Fibroblast of skin of left biceps (primary cell): ENCODE data around the gene HORMAD1.
A peak's percentile ranks its signal among the peaks of the same experiment; 100 is the strongest.
"Not testable (repeated sequence)": the region's sequence is repeated elsewhere in the genome, so short reads cannot be mapped to it uniquely, and the experiment has no call there.

Experiments used
- DNase-seq, 2 experiments: peaks; one replicate each; pipeline ENCODE4 v3.0.0-alpha.2; 2013; ENCODE audit warnings: low read depth in 2 of 2

Gene HORMAD1

DNA sequence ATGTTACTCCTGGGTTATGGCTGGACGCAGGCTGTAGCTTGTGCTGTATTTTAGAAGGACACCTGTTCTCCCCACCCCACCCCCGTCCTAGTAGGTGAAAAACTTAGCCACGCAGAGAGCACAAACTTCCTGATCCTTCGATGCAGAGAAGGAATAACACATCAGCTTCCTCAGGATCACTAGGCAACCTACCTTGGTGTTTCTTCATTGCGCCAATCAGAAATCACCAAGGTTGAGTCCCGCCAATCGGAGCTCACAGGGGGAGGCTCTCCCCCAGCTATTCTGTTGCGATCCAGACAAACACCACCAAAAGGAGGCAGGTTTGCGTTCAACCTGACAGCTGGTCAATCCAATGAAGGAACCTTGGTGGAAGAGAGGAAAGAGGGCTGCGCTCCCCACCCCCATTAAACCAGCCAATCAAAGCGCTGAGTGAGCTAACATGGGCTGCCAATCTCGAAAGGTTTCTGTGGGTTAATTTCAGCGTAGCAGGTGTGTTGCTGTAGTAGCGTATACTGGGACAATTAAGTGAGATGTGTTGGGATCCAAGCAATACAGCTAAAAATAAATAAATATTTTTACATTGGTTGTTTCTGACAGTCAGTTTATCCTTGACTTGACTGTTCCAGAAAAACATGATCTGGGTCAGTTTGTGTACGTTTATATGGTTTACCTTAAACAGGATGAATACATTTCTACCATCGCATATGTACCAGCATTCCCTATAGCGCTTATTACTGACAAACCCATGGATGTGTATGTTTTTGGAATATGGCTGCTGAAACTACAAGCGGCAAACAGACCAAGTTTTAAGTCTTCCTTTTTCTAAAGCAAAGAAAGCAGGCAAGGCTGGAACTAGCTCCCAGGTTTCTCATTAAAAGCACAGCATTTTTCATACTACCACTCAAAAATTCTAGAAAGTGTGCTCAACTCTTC lies 23.4 kb downstream of the HORMAD1 start, which contains the start of gene GOLPH3L:
GOLPH3L (minus strand) TSS at position 160 of the 933 bp plus-strand sequence. CDS start 2,316 bp downstream, outside the sequence.
- peak; percentile 95 for DNase-seq

DNA sequence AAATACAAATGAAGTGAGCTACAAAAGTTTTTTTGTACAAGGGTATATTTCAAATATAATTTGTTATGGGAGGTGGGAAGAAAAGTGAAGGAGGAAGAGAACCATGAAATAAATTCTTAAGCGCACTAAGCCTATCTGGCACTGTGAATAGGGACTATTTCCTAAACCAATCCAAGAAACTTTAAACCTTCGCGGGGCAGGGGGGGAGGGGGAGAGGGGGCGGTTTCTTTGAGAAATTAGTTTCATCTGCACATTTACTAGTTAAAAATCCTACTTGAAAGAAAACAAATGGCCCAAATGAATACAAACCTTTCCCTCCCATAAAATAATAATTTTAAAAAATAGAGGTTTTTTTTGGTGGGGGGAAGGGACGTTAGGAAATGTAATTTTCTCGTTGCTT lies 24.1 kb downstream of the HORMAD1 start:
- DNase-seq: no peak

DNA sequence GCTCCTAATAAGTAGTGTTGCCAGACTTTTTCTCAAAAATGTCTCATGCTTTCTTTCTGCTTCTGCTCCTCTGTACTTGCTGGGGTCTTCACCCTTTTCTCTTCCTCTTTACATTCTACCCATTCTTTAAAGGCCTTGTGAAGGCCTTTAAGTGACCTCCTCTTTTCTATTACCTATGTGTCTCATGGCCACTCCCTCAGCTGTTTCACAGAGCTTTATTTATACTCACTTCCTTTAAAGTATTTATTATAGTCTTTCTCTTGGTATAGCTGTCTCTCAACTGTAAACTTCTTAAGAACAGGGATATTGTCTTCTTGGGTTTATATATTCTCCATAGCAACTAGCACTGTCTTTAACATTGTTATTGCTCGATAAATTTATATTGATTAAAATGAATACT lies 24.5 kb downstream of the HORMAD1 start:
- DNase-seq: no peak

DNA sequence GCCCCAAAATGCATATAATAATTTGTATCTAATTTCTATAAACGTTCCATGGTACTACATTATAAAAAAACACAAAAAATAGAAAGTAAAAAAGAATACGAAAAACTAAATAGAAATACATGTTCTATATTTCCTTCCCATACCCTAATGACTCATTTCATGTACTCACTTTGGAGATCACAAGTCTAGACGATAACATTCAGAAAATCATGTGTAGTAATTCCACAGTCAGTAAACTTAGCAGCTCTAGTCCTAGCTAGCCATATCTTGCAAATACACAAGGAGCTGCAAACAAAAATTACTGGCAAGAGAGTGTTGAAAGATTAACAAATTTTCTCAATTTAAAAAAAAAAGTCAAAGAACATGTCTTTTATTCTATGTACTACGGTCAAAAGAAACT lies 25.1 kb downstream of the HORMAD1 start:
- DNase-seq: no peak

DNA sequence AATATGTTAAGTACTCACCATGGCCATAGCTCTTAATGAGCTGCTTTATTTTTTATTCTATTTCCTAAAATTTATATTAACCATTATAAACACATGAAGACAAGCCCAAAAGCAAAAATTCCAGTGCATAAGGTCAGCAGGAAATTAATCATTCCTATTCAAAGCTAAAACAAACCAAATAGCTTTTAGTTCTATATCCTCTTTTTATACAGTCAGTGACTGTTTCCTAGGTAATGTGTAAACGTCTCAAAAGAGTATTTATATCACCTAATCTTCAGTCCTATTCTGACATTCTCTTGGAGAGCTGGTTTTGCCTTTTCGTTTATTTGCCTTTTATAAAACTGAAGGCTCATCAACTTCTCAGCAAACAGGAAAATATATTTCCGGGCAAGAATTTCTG lies 28.0 kb downstream of the HORMAD1 start:
- DNase-seq: no peak

DNA sequence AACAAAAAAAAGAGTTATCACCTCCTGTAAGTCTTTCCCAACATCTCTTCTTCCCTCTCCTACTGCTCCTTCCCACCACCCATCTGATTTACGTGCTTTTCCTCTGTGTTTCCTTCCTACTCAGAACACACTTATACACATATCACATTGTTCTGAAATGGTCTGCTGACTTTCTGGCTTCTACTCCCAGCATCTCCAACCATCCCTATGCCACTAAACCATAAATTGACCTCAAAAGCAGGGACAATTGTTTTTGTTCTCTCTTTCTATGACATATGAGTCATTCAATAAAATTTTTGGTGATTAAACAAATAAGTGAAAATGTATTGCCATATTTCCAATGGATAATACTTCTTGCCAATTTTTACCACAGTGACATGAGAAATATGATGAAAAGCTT lies 31.9 kb downstream of the HORMAD1 start:
- DNase-seq: no peak

DNA sequence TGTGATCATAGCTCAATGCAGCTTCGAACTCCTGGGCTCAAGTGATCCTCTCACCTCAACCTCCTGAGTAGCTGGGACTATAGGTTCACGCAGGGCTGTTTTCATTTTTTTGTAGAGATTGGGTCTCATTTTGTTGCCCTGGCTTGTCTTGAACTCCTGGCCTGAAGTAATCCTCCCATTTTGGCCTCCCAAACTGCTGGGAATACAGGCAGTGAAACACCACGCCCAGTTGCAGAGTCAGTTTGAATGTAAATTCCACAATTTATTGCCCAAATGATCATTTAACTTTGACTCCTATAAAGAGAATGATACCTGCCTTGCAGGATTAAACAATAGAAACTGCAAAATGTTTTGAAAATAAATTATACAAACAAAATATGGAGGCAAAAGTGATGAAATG lies 34.4 kb downstream of the HORMAD1 start:
- no peak for DNase-seq

DNA sequence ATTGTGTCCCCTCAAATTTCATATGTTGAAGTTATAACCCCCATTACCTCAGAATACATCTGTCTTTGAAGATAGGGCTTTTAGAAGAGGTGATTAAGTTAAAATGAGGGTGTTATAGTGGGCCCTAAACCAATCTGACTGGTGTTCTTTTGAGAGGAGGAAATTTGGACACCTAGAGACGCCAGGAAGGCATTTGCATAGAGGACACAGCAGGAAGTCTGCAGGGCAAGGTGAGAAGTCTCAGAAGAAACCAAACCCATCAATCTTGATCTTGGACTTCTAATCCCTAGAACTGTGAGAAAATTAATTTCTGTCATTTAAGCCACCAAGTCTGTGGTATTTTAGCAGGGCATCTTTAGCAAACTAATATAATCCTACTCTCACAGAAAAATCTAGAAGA lies 36.8 kb downstream of the HORMAD1 start:
- DNase-seq: no peak

DNA sequence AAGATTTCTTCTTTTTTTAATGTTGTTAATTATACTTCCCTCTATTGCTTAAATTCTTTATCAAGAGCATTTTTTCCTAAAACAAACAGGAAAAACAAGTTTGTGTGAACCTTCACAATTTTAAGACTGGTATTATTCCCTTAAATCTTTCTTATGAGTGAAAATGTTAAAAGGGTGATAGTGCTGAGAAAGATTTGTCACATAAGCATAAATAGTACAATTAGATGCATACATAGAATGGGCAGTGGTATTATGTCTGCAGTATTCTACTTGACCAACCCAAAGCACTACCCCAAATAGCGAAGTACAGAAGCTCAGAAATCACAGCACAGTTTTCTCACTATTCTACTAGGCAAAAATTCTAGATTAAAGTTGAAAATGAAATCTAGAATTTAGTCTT lies 41.7 kb downstream of the HORMAD1 start:
- no peak for DNase-seq

DNA sequence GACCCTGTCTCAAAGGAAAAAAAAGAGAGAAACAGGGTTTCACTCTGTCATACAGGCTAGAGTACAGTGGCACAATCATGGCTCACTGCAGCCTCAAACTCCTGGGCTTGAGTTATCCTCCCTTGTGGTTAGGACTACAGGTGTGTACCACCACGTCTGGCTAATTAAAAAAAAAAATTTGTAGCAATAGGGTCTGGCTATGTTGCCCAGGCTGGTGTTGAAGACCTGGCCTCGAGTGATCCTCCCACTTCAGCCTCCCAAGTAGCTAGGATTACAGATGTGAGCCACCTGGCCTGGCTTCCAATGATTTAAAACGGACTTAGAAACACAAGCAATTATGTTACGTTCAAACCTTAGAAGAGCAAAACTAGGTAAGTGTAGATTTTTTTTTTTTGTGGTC lies 45.8 kb downstream of the HORMAD1 start:
- no peak for DNase-seq

DNA sequence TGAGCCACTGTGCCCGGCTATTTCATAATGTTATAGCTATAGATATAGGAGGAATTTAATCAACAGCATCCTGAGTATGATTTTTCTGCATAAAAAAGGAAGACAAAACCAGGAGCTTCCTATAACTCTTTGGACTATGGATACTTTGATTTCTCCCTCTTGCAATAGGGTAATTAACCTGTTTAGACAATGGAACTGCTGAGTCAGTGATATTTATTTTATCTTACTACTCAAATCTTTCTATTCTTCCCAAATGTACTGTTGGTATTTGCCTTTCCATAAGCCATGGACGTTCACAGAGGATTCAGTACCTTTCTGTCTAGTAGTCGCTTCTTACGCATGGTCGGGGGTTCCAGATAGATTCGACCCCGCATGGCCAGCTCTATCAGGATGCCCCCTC lies 57.4 kb downstream of the HORMAD1 start:
- DNase-seq: no peak

DNA sequence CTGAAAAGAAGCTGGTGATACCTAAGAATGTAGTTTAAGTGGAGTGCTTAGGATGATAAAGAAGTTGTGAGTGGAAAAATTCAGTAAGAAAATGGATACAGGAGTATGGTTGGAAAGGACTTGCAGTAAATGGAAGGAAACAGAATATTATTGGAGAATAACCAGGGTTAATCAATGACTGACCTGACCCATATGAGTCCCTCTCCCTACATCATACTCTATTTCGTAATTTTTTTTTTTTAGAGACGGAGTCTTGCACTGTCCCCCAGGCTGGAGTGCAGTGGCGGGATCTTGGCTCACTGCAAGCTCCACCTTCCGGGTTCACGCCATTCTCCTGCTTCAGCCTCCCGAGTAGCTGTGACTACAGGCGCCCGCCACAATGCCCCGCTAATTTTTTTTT lies 57.9 kb downstream of the HORMAD1 start:
- DNase-seq: no peak

DNA sequence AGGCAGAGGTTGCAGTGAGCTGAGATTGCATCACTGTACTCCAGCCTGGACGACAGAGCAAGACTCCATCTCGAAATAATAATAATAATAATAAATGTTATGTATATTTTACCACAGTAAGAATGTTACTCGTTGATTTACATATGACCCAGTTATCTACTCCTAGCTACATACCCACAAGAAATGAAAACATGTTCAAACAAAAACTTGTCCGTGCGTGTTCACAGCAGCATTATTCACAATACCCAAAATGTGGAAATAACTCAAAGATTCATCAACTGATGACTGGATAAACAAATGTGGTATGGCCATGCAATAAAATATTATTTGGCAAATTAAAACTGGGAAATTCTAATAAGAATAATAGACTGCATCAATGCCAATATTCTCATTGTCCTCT lies 59.5 kb downstream of the HORMAD1 start:
- no peak for DNase-seq

DNA sequence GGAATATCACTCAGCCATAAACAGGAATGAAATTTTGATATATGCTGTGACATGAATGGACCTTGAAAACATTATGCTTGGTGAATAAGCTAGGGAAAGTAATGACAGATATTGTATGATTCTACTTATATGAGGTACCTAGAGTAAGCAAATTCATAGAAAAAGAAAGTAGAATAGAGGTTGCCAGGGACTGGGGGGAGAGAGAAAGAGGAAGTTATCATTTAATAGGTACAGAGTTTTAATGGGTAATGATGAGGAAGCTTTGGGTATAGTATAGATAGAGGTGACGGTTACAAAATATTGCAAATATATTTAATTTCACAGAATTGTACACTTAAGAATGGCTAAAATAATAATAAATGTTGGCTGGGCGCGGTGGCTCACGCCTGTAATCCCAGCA lies 60.1 kb downstream of the HORMAD1 start:
- no peak for DNase-seq

DNA sequence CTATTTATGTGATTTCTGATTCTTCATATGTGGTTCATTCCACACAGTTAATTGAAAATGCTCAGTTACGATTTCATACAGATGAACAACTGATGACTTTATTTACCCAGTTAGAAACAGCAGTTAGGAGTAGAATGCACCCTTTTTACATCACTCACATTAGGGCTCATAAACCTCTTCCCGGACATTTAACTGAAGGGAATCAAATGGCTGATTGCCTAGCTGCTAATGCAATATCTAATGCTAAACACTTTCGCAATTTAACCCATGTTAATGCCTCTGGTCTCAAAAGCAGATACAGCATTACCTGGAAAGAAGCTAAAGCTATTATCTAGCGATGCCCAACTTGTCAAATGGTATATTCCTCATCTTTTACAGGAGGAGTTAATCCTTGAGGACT lies 63.6 kb downstream of the HORMAD1 start:
- DNase-seq: not testable (repeated sequence)

DNA sequence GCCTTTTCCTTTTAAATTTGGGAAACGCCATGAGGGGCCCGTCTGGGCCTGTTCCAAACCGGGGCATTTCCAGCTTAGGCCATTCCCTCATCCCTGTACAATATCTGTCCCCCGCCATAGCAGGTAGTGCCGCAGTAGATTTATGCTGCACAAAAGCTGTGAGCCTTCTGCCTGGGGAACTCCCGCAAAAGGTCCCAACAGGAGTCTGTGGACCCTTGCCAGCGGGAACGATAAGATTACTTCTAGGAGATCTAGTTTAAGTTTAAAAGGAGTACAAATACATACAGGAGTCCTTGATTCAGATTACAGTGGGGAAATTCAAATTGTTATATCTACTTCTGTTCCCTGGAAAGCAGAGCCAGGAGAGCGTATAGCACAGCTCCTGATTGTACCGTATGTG lies 66.1 kb downstream of the HORMAD1 start:
- not testable (repeated sequence) for DNase-seq

DNA sequence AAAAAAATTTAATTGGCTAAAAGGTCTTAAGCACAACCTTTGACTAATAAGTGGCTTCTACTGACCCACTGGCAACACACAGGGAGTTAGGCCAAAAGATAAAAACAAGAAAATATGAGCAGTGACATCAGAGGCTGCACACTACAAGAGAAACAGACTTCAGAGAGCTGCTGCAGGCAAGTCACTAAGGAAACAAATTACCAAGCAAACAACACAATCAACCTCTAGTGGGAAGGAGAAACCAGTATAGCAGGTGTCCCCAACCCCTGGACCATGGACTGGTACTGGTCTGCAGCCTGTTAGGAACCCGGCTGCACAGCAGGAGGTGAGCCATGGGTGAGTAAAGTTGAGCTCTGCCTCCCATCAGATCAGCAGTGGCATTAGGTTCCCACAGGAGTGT lies 70.5 kb downstream of the HORMAD1 start:
- DNase-seq: no peak

DNA sequence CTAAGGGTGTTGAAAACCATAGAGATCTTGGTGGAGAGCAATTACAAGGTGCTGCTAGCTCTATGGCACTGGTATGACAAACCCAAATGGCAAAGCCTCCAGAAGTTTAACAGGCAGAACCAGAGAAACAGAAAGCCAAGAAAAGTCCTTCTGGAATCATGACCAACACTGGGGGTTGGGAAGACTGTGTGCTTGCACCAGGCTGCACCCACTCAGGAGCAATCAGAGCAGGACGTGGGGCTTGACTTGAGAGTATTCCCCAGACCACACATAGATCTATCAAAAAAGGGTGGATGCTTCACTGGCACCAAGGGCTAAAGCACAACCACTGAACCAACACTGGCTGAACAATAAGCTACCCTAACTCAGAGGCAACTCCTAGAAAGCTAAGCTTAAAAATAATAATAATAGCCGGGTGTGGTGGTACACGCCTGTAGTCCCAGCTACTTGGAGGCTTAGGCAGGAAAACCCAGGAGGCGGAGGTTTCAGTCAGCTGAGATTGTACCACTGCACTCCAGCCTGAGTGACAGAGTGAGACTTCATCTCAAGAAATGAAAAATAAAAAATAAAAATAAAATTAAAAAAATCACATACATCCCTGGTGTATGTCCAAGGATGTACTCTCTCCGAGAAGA lies 71.1 kb downstream of the HORMAD1 start:
- no peak for DNase-seq
